HEK293 (cell line): ENCODE results near the gene B4GALT2.
A peak's percentile ranks its signal among the peaks of the same experiment; 100 is the strongest.

Source experiments
- CTCF ChIA-PET: fragments of 350-600 bp; formaldehyde crosslinking; extraction: SDS; loops from one replicate; lab custom pipeline; 2021; ENCODE audit warnings: antibody characterized with exemption; lab: Yijun Ruan, JAX
- POLR2A ChIA-PET: fragments of 300-600 bp; formaldehyde crosslinking; extraction: SDS; loops from one replicate; lab custom pipeline; 2020; ENCODE audit warnings: antibody characterized with exemption, inconsistent platforms; lab: Yijun Ruan, JAX
- H3K27ac ChIP-seq: fragments of 200-500 bp; sonication (Bioruptor generic); 2 replicates; pipeline ENCODE4 v1.5.1; 2014; ENCODE audit warnings: low read depth, low read length, control low read depth, inconsistent platforms; ENCODE audit errors: extremely low read depth
- H3K36me3 ChIP-seq, 2 experiments: fragments of 200-500 bp in 1 of 2; sonication (Bioruptor generic) in 1 of 2; 1 replicate in 1 of 2; 2 replicates in 1 of 2; pipeline ENCODE4 v1.5.1; 2014 to 2017; ENCODE audit warnings: inconsistent platforms in 2 of 2, low read length in 2 of 2; ENCODE audit not compliant: control insufficient read depth in 2 of 2, insufficient read depth in 1 of 2
- H3K4me1 ChIP-seq: fragments of 200-500 bp; sonication (Bioruptor generic); 2 replicates; pipeline ENCODE4 v1.5.1; 2014; ENCODE audit warnings: mild to moderate bottlenecking, low read length, inconsistent platforms; ENCODE audit not compliant: control insufficient read depth, insufficient read depth
- H3K4me3 ChIP-seq: 2 replicates; pipeline ENCODE4 v1.5.1; 2011; ENCODE audit warnings: low read depth, mild to moderate bottlenecking, control low read depth, low read length, moderate library complexity
- H3K9me3 ChIP-seq: fragments of 200-500 bp; sonication (Bioruptor generic); 2 replicates; pipeline ENCODE4 v1.5.1; 2014; ENCODE audit warnings: low read depth, low read length, inconsistent platforms; ENCODE audit not compliant: control insufficient read depth, insufficient read depth
- EGR2 ChIP-seq: fragments of 450-650 bp; formaldehyde crosslinking; IDR thresholded peaks from 2 replicates; pipeline ENCODE4 v1.5.1; 2016; ENCODE audit warnings: low read depth, missing biosample characterization, missing genetic modification characterization
- KLF16 ChIP-seq: fragments of 450-650 bp; formaldehyde crosslinking; IDR thresholded peaks from 2 replicates; pipeline ENCODE4 v1.5.1; 2017; ENCODE audit warnings: missing biosample characterization, missing genetic modification characterization
- KLF9 ChIP-seq: fragments of 450-650 bp; formaldehyde crosslinking; IDR thresholded peaks from 2 replicates; pipeline ENCODE4 v1.5.1; 2016; ENCODE audit warnings: missing biosample characterization, missing genetic modification characterization, low read depth
- OSR2 ChIP-seq: fragments of 450-650 bp; formaldehyde crosslinking; IDR thresholded peaks from 2 replicates; pipeline ENCODE4 v1.5.1; 2016; ENCODE audit warnings: missing biosample characterization, missing genetic modification characterization
- ZFHX2 ChIP-seq: fragments of 450-650 bp; formaldehyde crosslinking; conservative IDR thresholded peaks from 2 replicates; pipeline ENCODE4 v1.5.1; 2016; ENCODE audit warnings: missing biosample characterization, missing genetic modification characterization
- ZNF121 ChIP-seq: fragments of 450-650 bp; formaldehyde crosslinking; IDR thresholded peaks from 2 replicates; pipeline ENCODE4 v1.5.1; 2016; ENCODE audit warnings: missing biosample characterization, missing genetic modification characterization
- ZNF600 ChIP-seq: fragments of 450-650 bp; formaldehyde crosslinking; IDR thresholded peaks from 2 replicates; pipeline ENCODE4 v1.5.1; 2016; ENCODE audit warnings: missing biosample characterization, missing genetic modification characterization
- ZNF707 ChIP-seq: fragments of 450-650 bp; formaldehyde crosslinking; IDR thresholded peaks from 2 replicates; pipeline ENCODE4 v1.5.1; 2016; ENCODE audit warnings: missing biosample characterization, missing genetic modification characterization
- ZNF768 ChIP-seq: fragments of 450-650 bp; formaldehyde crosslinking; IDR thresholded peaks from 2 replicates; pipeline ENCODE4 v1.5.1; 2018; ENCODE audit warnings: missing biosample characterization, mild to moderate bottlenecking, missing genetic modification characterization
- TF ChIP-seq, protein P1 (sequence below): fragments of 450-650 bp; formaldehyde crosslinking; IDR thresholded peaks from 2 replicates; pipeline ENCODE4 v1.5.1; 2016; ENCODE audit warnings: missing biosample characterization, missing genetic modification characterization
- TF ChIP-seq, protein P2 (sequence below): fragments of 450-650 bp; formaldehyde crosslinking; IDR thresholded peaks from 2 replicates; pipeline ENCODE4 v1.5.1; 2016; ENCODE audit warnings: missing biosample characterization, missing genetic modification characterization, borderline replicate concordance
- TF ChIP-seq, protein P3 (sequence below): fragments of 450-650 bp; formaldehyde crosslinking; IDR thresholded peaks from 2 replicates; pipeline ENCODE4 v1.5.1; 2017; ENCODE audit warnings: missing biosample characterization, missing genetic modification characterization

The B4GALT2 gene

DNA sequence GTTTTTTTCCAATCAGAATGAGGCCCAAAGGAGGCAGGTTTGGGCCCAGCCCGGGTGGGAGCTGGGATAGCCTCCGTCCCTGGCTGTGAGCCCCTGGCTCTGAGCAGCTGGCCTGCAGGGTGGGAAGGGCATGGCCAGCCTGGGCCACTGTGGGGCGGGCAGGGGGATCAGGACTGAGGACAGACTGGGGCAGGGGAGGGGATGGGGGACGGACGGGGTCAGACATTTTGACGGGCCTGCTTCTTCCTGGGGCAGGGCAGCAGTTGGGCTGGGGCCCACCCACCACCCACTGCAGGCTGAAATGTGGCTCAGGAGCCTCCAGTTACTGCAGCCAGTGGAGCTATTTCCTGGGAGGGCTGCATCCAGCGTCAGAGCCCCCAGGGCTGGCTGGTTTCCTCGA lies 54.7 kb downstream of the B4GALT2 start:
- no peaks in the 10 kb centered on the region for H3K9me3 ChIP-seq
- TF ChIP-seq ZNF707 (tag by site-specific recombination) = no peak
- TF ChIP-seq ZNF768 (tag by site-specific recombination) = no peak
- no peak for TF ChIP-seq ZNF600 (tag by site-specific recombination)
- no peak for TF ChIP-seq ZNF121 (tag by site-specific recombination)
- no peak for TF ChIP-seq KLF16
- TF ChIP-seq, protein P1, sequence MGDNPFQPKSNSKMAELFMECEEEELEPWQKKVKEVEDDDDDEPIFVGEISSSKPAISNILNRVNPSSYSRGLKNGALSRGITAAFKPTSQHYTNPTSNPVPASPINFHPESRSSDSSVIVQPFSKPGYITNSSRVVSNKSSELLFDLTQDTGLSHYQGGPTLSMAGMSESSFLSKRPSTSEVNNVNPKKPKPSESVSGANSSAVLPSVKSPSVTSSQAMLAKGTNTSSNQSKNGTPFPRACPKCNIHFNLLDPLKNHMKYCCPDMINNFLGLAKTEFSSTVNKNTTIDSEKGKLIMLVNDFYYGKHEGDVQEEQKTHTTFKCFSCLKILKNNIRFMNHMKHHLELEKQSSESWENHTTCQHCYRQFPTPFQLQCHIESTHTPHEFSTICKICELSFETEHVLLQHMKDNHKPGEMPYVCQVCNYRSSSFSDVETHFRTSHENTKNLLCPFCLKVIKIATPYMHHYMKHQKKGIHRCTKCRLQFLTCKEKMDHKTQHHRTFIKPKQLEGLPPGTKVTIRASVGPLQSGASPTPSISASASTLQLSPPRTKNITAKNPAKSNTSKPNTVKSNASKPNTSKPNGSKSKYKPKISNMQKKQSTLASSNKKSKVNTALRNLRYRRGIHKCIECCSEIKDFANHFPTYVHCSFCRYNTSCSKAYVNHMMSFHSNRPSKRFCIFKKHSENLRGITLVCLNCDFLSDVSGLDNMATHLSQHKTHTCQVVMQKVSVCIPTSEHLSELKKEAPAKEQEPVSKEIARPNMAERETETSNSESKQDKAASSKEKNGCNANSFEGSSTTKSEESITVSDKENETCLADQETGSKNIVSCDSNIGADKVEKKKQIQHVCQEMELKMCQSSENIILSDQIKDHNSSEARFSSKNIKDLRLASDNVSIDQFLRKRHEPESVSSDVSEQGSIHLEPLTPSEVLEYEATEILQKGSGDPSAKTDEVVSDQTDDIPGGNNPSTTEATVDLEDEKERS (tag by site-specific recombination) = no peak
- H3K4me1 ChIP-seq = peaks cover 5% of the 10 kb centered on the region; the same call in 1 of the 2 replicates
- H3K27ac ChIP-seq = no peak overlapping the region
- CTCF ChIA-PET = interaction anchor here (5.6 to 7.8 kb wide), 2 partner anchors 13 to 28 kb away, joined by 100 to 110 read pairs; no protein-coding TSS in a partner anchor
- POLR2A ChIA-PET = interaction anchor here (1.0 kb wide), 1 partner anchor 14 kb away, joined by 4 read pairs; no protein-coding TSS in a partner anchor
- H3K4me3 ChIP-seq = no peak overlapping the region
- H3K36me3 ChIP-seq = no peaks in the 10 kb centered on the region

DNA sequence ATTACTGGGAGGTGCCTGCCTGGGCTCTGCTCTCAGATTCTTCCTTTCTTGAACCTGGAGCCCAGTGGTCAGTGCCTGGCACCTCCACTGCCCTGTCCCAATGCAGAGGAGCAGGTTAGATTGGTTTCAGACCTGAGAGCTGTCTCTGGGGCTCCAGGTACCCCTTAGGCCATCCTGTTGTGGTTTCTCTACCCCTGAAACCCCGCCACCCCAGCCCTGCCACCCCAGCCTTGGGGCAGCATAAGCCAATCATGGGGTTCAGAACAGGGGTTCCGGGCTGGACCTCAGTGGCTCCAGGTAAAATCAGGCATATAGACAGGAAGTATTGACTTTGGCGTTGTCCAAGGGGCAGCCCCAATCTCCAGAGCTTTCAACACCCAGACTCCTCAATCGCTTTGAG lies 55.4 kb downstream of the B4GALT2 start:
- ChIA-PET CTCF (interaction anchor here (1.3 to 7.8 kb wide), 4 partner anchors 12 to 271 kb away, joined by 3 to 110 read pairs (median 56); no protein-coding TSS in a partner anchor), POLR2A (no interaction called here)
- TF ChIP-seq, protein P2, sequence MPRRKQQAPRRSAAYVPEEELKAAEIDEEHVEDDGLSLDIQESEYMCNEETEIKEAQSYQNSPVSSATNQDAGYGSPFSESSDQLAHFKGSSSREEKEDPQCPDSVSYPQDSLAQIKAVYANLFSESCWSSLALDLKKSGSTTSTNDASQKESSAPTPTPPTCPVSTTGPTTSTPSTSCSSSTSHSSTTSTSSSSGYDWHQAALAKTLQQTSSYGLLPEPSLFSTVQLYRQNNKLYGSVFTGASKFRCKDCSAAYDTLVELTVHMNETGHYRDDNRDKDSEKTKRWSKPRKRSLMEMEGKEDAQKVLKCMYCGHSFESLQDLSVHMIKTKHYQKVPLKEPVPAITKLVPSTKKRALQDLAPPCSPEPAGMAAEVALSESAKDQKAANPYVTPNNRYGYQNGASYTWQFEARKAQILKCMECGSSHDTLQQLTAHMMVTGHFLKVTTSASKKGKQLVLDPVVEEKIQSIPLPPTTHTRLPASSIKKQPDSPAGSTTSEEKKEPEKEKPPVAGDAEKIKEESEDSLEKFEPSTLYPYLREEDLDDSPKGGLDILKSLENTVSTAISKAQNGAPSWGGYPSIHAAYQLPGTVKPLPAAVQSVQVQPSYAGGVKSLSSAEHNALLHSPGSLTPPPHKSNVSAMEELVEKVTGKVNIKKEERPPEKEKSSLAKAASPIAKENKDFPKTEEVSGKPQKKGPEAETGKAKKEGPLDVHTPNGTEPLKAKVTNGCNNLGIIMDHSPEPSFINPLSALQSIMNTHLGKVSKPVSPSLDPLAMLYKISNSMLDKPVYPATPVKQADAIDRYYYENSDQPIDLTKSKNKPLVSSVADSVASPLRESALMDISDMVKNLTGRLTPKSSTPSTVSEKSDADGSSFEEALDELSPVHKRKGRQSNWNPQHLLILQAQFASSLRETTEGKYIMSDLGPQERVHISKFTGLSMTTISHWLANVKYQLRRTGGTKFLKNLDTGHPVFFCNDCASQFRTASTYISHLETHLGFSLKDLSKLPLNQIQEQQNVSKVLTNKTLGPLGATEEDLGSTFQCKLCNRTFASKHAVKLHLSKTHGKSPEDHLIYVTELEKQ (tag by site-specific recombination) = no peak
- TF ChIP-seq ZNF121 (tag by site-specific recombination) = 0 out of 2 replicates have a peak, but pooled peaks have one; percentile 14
- Histone ChIP-seq H3K4me3 (no peak overlapping the region), H3K27ac (no peak overlapping the region), H3K36me3 (no peaks in the 10 kb centered on the region), H3K4me1 (peaks cover 5% of the 10 kb centered on the region; the same call in 1 of the 2 replicates), H3K9me3 (no peaks in the 10 kb centered on the region)

DNA sequence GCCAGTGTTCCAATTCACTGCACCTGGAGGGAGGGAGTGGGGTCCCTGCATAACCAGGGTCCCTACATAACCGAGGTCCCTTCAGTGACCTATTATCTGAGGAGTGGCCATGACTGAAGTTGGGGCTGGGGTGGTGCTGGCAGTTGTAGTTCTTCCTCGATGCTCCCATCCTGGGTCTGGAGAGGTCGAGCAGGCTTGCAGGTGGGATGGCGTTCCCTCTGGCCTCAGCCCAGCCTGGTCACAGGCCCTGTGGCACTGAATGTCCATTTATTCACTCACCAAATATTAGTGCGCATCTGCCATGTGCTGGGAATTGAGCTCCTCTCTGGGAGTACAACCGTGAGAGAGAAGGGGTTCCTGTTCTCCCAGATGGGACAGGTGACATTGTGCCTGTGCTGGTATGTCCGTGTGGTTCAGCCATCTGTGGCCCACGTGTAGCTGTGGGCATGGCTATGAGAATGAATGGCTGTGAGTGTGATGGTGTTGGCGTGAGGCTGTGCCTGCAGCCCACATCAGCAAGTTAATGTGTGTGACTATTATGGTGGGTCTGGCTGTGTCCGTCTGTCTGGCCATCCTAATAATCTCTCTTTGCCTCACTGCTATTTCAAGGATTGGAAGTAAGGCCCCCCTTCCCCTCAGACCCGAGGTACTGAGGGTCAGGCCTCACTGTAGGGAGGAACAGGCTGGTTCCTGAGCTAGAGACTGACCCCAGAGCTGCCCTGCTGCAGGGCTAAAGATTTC lies 56.1 kb downstream of the B4GALT2 start:
- peak; percentile 25 for TF ChIP-seq ZFHX2
- no peak for TF ChIP-seq OSR2 (tag by site-specific recombination)
- TF ChIP-seq, protein P3, sequence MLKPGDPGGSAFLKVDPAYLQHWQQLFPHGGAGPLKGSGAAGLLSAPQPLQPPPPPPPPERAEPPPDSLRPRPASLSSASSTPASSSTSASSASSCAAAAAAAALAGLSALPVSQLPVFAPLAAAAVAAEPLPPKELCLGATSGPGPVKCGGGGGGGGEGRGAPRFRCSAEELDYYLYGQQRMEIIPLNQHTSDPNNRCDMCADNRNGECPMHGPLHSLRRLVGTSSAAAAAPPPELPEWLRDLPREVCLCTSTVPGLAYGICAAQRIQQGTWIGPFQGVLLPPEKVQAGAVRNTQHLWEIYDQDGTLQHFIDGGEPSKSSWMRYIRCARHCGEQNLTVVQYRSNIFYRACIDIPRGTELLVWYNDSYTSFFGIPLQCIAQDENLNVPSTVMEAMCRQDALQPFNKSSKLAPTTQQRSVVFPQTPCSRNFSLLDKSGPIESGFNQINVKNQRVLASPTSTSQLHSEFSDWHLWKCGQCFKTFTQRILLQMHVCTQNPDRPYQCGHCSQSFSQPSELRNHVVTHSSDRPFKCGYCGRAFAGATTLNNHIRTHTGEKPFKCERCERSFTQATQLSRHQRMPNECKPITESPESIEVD (tag by site-specific recombination) = no peak
- no peak for TF ChIP-seq KLF9 (tag by site-specific recombination)
- TF ChIP-seq EGR2 = 0 out of 2 replicates have a peak, but pooled peaks have one; percentile 31
- ChIA-PET POLR2A (interaction anchor here (0.8 to 1.8 kb wide), 3 partner anchors 29 to 270 kb away, joined by 3 to 9 read pairs (median 4); no protein-coding TSS in a partner anchor), CTCF (interaction anchor here (0.6 to 7.8 kb wide), 8 partner anchors 12 to 957 kb away, joined by 3 to 110 read pairs (median 14); no protein-coding TSS in a partner anchor)
- H3K27ac ChIP-seq = no peak overlapping the region
- no peaks in the 10 kb centered on the region for H3K9me3 ChIP-seq
- peaks cover 5% of the 10 kb centered on the region; the same call in 1 of the 2 replicates for H3K4me1 ChIP-seq
- H3K36me3 ChIP-seq = no peaks in the 10 kb centered on the region
- no peak overlapping the region for H3K4me3 ChIP-seq
